Neuron (in vitro differentiated cells): ENCODE results near the gene S100A9.

Experiments
- H2AFZ ChIP-seq: one replicate; pipeline ENCODE4 v1.6.1; 2013; ENCODE audit warnings: low read depth, mild to moderate bottlenecking, inconsistent platforms, low read length, moderate library complexity
- H3K27me3 ChIP-seq: one replicate; pipeline ENCODE4 v1.6.1; 2013; ENCODE audit warnings: low read length; ENCODE audit not compliant: insufficient read depth
- H3K36me3 ChIP-seq: one replicate; pipeline ENCODE4 v1.6.1; 2013; ENCODE audit warnings: low read length; ENCODE audit not compliant: insufficient read depth
- H3K4me1 ChIP-seq: one replicate; pipeline ENCODE4 v1.6.1; 2013; ENCODE audit warnings: low read length; ENCODE audit not compliant: insufficient read depth
- H3K4me3 ChIP-seq: 2 replicates; pipeline ENCODE4 v1.5.1; 2013; ENCODE audit warnings: mild to moderate bottlenecking, low read length, moderate library complexity
- H3K9me3 ChIP-seq: one replicate; pipeline ENCODE4 v1.6.1; 2013; ENCODE audit warnings: low read length

Gene S100A9

GRCh38 chr1:153360190-153360589 lies 2.5 kb downstream of the S100A9 start:
- no peaks in the 10 kb centered on the region for H3K36me3 ChIP-seq
- H3K4me1 ChIP-seq, result no peaks in the 10 kb centered on the region
- H3K9me3 ChIP-seq, result no peaks in the 10 kb centered on the region
- no peak overlapping the region for H2AFZ ChIP-seq
- H3K4me3 ChIP-seq, result no peak overlapping the region
- peaks cover 13% of the 10 kb centered on the region for H3K27me3 ChIP-seq

- Histone ChIP-seq H3K4me3 (no peak overlapping the region), H3K27me3 (peaks cover 17% of the 10 kb centered on the region)
These were observed 3.2 kb downstream of the S100A9 start for GRCh38 chr1:153360592-153361479.

GRCh38 chr1:153361480-153362109 lies 3.9 kb downstream of the S100A9 start:
- Histone ChIP-seq H3K4me3 (no peak overlapping the region), H3K27me3 (peaks cover 22% of the 10 kb centered on the region), H3K4me1 (no peaks in the 10 kb centered on the region), H3K9me3 (no peaks in the 10 kb centered on the region), H2AFZ (no peak overlapping the region), H3K36me3 (no peaks in the 10 kb centered on the region)

More at GRCh38 chr1:153360592-153361479, 3.2 kb downstream of the S100A9 start:
- no peaks in the 10 kb centered on the region for H3K36me3 ChIP-seq
- no peaks in the 10 kb centered on the region for H3K9me3 ChIP-seq
- no peaks in the 10 kb centered on the region for H3K4me1 ChIP-seq
- no peak overlapping the region for H2AFZ ChIP-seq

GRCh38 chr1:153362187-153362775 lies 4.6 kb downstream of the S100A9 start:
- Histone ChIP-seq H3K4me1 (no peaks in the 10 kb centered on the region), H3K9me3 (no peaks in the 10 kb centered on the region), H3K27me3 (peaks cover 18% of the 10 kb centered on the region), H2AFZ (no peak overlapping the region), H3K36me3 (no peaks in the 10 kb centered on the region), H3K4me3 (no peak overlapping the region)

GRCh38 chr1:153363641-153364040 lies 6.0 kb downstream of the S100A9 start:
- Histone ChIP-seq H3K9me3 (no peaks in the 10 kb centered on the region), H3K4me3 (no peak overlapping the region), H2AFZ (no peak overlapping the region), H3K36me3 (no peaks in the 10 kb centered on the region), H3K27me3 (peaks cover 14% of the 10 kb centered on the region), H3K4me1 (no peaks in the 10 kb centered on the region)

- H3K9me3 ChIP-seq, result no peaks in the 10 kb centered on the region
- H3K27me3 ChIP-seq, result peaks cover 14% of the 10 kb centered on the region
- no peak overlapping the region for H2AFZ ChIP-seq
- no peaks in the 10 kb centered on the region for H3K36me3 ChIP-seq
- H3K4me3 ChIP-seq, result no peak overlapping the region
- H3K4me1 ChIP-seq, result no peaks in the 10 kb centered on the region
These were observed 6.5 kb downstream of the S100A9 start for GRCh38 chr1:153364156-153364555.

GRCh38 chr1:153364766-153365666 lies 7.4 kb downstream of the S100A9 start:
- H3K36me3 ChIP-seq, result no peaks in the 10 kb centered on the region
- H3K27me3 ChIP-seq, result peaks cover 14% of the 10 kb centered on the region
- no peak overlapping the region for H2AFZ ChIP-seq
- no peaks in the 10 kb centered on the region for H3K9me3 ChIP-seq
- no peaks in the 10 kb centered on the region for H3K4me1 ChIP-seq
- H3K4me3 ChIP-seq, result no peak overlapping the region

GRCh38 chr1:153365696-153366095 lies 8.0 kb downstream of the S100A9 start:
- no peaks in the 10 kb centered on the region for H3K36me3 ChIP-seq
- H2AFZ ChIP-seq, result no peak overlapping the region
- no peaks in the 10 kb centered on the region for H3K9me3 ChIP-seq
- H3K4me1 ChIP-seq, result no peaks in the 10 kb centered on the region
- H3K4me3 ChIP-seq, result no peak overlapping the region
- peaks cover 14% of the 10 kb centered on the region for H3K27me3 ChIP-seq

- Histone ChIP-seq H3K27me3 (peaks cover 14% of the 10 kb centered on the region), H3K9me3 (no peaks in the 10 kb centered on the region), H3K4me3 (no peak overlapping the region), H2AFZ (no peak overlapping the region), H3K4me1 (no peaks in the 10 kb centered on the region), H3K36me3 (no peaks in the 10 kb centered on the region)
These were observed 8.6 kb downstream of the S100A9 start for GRCh38 chr1:153366261-153366660.

GRCh38 chr1:153367090-153367489 lies 9.4 kb downstream of the S100A9 start:
- Histone ChIP-seq H3K36me3 (no peaks in the 10 kb centered on the region), H3K27me3 (peaks cover 14% of the 10 kb centered on the region), H3K4me1 (no peaks in the 10 kb centered on the region), H3K4me3 (no peak overlapping the region), H2AFZ (no peak overlapping the region), H3K9me3 (no peaks in the 10 kb centered on the region)

- Histone ChIP-seq H3K9me3 (no peaks in the 10 kb centered on the region), H2AFZ (no peak overlapping the region), H3K36me3 (no peaks in the 10 kb centered on the region), H3K4me1 (no peaks in the 10 kb centered on the region), H3K4me3 (no peak overlapping the region), H3K27me3 (peaks cover 11% of the 10 kb centered on the region)
These were observed 10.8 kb downstream of the S100A9 start for GRCh38 chr1:153368495-153368894.

- Histone ChIP-seq H3K9me3 (no peaks in the 10 kb centered on the region), H3K4me1 (no peaks in the 10 kb centered on the region), H3K27me3 (peaks cover 9% of the 10 kb centered on the region), H3K36me3 (no peaks in the 10 kb centered on the region), H3K4me3 (no peak overlapping the region), H2AFZ (no peak overlapping the region)
These were observed 12.5 kb downstream of the S100A9 start for GRCh38 chr1:153370146-153370545.
